Colonic mucosa (tissue), 4 donors: ENCODE measurements around the gene SLC39A8. TPM values are rescaled to one million over a fixed set of nuclear protein-coding genes. Genes with fewer than 3 reads are reported as not detected.
A peak's percentile ranks its signal among the peaks of the same experiment; 100 is the strongest.

Experiments
- DNase-seq: peaks from one replicate; pipeline ENCODE4 v3.0.0-alpha.2; 2020
- H3K27ac ChIP-seq: fragments of 200-600 bp; one replicate; pipeline ENCODE4 v1.8.0; 2021
- H3K27me3 ChIP-seq: fragments of 200-600 bp; one replicate; pipeline ENCODE4 v1.8.0; 2021
- H3K36me3 ChIP-seq: fragments of 200-600 bp; one replicate; pipeline ENCODE4 v1.8.0; 2021
- H3K4me1 ChIP-seq: fragments of 200-600 bp; one replicate; pipeline ENCODE4 v1.8.0; 2021; ENCODE audit warnings: mild to moderate bottlenecking
- H3K4me3 ChIP-seq: fragments of 200-600 bp; one replicate; pipeline ENCODE4 v1.8.0; 2021
- H3K9ac ChIP-seq, 2 donors: one replicate each; pipeline ENCODE4 v1.7.0; 2013; ENCODE audit warnings: control low read depth in 2 of 2, low read depth in 2 of 2, low read length in 2 of 2
- H3K9me3 ChIP-seq: fragments of 200-600 bp; one replicate; pipeline ENCODE4 v1.8.0; 2021
- intact Hi-C: fragments of 100-400 bp; cut with DNase I; formaldehyde crosslinking; loops from one replicate; pipeline ENCODE4 v1.14.1; 2022
- total RNA-seq, 2 donors: library from RNA; stranded (reverse); fragmentation: NEBNext Ultra II Directional in 1 of 2; extraction: Animal tissue kit (Norgen Biotek cat#: 25700) in 1 of 2; gene quantifications; one replicate each; pipeline ENCODE4 v1.2.1, GENCODE V29; 2021
- TF ChIP-seq, protein P1 (sequence below): fragments of 200-600 bp; IDR thresholded peaks from one replicate; pipeline ENCODE4 v1.8.0; 2022; ENCODE audit warnings: antibody characterized with exemption, mild to moderate bottlenecking
- donor health status: healthy.
- donor health status: DM: no; HTN: no; CAD: no.
- donor health status: DM: no; HTN: no; CAD: no.

Gene SLC39A8
- total RNA-seq: 100 to 1,000 TPM in 1 of 2 donors, 10 to 100 TPM in 1; 75.4 to 104 TPM

DNA sequence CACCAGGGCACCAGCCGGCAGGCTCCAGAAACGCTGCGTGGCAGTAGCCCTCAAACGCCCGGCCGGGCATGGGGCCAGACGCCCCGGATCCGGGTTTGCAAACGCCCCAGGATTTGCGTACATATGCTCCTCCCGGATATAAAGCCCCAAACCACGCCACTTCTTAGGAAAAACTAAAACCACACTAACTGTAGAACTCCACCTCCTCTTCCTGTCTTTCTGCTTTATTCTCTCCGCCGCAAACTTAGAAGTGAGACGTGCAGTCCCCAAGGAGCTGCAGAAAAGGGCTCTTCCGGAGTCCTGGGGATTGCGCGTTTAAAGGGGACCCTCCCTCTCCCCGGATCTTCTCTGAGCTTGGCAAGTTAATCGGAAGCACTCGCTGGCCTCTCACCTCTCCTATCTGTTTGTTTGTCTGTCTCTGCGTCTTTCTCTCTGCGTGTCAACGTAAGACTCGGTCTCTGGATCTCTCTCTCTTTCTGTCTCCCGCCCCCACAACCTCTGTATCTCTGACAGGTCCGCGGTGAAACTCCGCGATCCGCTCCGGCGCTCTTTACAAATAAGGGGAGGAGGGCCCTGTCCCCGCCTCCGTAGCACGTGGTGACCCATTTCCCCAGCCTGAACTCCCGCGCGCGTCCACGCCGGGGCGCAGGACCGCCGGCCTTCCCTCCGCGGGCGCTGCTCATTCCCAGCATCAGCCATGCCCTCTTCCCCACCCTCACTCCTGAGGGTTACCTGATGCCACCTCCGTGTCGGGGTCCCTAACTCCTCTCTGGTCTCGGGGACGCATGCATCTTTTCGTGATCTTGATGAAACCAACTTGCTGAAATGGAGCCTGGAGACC is at the start of gene SLC39A8:
Gene SLC39A8, minus strand, starts transcription at position 529 of the 841 bp plus-strand sequence. CDS start 820 bp downstream, outside the sequence.
- H3K4me3 ChIP-seq: peak within 1 kb of the TSS; percentile 64
- intact Hi-C loops: loop anchor here (5.0 kb wide), 1 partner anchor 87 kb away; no protein-coding TSS in a partner anchor
- peak within 1 kb of the TSS; percentile 77 for H3K27ac ChIP-seq
- peak; percentile 95 for DNase-seq
- H3K9me3 ChIP-seq: no peaks in the 10 kb centered on the region
- H3K4me1 ChIP-seq: peaks cover 4% of the 10 kb centered on the region
- TF ChIP-seq, protein P1, sequence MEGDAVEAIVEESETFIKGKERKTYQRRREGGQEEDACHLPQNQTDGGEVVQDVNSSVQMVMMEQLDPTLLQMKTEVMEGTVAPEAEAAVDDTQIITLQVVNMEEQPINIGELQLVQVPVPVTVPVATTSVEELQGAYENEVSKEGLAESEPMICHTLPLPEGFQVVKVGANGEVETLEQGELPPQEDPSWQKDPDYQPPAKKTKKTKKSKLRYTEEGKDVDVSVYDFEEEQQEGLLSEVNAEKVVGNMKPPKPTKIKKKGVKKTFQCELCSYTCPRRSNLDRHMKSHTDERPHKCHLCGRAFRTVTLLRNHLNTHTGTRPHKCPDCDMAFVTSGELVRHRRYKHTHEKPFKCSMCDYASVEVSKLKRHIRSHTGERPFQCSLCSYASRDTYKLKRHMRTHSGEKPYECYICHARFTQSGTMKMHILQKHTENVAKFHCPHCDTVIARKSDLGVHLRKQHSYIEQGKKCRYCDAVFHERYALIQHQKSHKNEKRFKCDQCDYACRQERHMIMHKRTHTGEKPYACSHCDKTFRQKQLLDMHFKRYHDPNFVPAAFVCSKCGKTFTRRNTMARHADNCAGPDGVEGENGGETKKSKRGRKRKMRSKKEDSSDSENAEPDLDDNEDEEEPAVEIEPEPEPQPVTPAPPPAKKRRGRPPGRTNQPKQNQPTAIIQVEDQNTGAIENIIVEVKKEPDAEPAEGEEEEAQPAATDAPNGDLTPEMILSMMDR: peak; percentile 84
- H3K27me3 ChIP-seq: no peaks in the 10 kb centered on the region
- H3K36me3 ChIP-seq: no peaks in the 10 kb centered on the region
- peak within 1 kb of the TSS; percentile 71 to 93 for H3K9ac ChIP-seq

DNA sequence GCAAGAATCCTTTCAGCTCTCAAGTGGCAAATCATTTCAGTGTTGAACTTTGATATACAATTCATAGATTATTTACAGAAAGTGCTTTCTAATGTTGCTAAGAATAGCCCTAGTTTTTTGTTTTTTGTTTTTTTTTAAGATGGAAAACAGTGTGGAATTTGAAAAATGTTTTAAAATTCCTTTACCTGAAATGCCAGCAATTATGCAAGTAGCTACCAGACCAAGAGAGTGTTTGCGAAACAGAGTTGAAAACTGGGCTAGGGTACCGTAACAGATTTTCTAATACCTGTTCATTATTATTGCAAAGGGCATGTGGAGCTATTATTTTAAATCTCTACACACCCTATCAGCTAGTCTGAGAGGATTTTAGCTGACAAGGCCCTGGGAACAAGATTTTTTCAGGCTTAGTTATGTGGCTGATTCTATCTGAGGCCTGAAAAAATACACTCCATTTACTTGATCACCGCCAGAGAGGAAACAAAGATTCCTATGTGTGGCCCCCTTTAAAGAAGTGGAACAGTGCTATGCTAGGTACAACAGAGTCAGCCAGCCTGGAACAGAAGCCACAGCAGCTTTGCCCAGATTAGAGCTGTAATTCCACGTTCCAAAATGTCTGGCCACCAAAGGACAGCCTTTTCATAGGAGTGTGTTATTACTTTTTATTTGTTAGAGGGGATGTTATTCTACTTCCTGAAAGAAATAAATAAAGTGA is 46.9 kb upstream of the SLC39A8 start:
- Histone ChIP-seq H3K4me3 (no peak overlapping the region), H3K9ac (no peak overlapping the region), H3K36me3 (no peaks in the 10 kb centered on the region), H3K27me3 (no peaks in the 10 kb centered on the region), H3K27ac (no peak overlapping the region), H3K4me1 (no peaks in the 10 kb centered on the region), H3K9me3 (no peaks in the 10 kb centered on the region)
- intact Hi-C loops: no loop called here
- DNase-seq: no peak
- TF ChIP-seq, protein P1: no peak

DNA sequence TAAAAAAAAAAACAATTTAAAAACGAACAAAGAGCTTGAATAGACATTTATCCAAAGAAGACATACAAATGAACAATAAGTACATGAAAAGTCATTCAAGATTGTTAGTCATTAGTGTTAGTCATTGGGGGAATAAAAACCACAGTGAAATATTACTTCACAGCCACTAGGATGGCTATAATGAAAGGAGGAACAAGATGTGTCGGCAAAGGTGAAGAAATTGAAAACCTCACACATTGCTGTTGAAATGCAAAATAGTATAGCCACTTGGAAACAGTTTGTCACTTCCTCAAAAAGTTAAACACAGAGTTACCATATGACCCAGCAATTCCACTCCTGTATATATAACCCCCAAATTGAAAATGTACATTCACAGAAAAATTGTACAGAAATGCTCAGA is 45.2 kb upstream of the SLC39A8 start:
- no peaks in the 10 kb centered on the region for H3K9me3 ChIP-seq
- intact Hi-C loops: no loop called here
- H3K27ac ChIP-seq: no peak overlapping the region
- DNase-seq: no peak
- no peak overlapping the region for H3K9ac ChIP-seq
- no peaks in the 10 kb centered on the region for H3K36me3 ChIP-seq
- H3K27me3 ChIP-seq: no peaks in the 10 kb centered on the region
- H3K4me1 ChIP-seq: no peaks in the 10 kb centered on the region
- TF ChIP-seq, protein P1: no peak
- H3K4me3 ChIP-seq: no peak overlapping the region

DNA sequence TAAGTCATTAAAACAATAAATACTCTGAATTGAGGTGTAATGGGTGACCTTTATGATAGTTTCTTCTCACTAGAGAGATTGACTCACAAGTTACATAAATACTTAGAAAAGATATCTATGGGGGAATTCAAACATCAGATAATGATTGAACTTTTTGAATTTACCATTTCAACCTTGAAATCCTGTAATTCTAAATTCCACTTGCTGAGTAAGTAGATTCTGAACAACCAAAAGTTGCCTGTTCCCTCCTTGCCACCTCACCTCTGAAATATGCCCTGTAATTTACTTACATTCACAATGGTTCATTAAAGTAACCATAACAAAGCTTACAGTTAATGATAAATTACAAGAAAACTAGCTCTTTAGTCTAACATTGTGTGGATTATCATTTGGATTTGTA is 43.3 kb upstream of the SLC39A8 start:
- H3K27me3 ChIP-seq: no peaks in the 10 kb centered on the region
- intact Hi-C loops: no loop called here
- TF ChIP-seq, protein P1: no peak
- no peak overlapping the region for H3K27ac ChIP-seq
- no peak overlapping the region for H3K9ac ChIP-seq
- H3K36me3 ChIP-seq: no peaks in the 10 kb centered on the region
- no peak for DNase-seq
- H3K9me3 ChIP-seq: no peaks in the 10 kb centered on the region
- no peaks in the 10 kb centered on the region for H3K4me1 ChIP-seq
- H3K4me3 ChIP-seq: no peak overlapping the region

DNA sequence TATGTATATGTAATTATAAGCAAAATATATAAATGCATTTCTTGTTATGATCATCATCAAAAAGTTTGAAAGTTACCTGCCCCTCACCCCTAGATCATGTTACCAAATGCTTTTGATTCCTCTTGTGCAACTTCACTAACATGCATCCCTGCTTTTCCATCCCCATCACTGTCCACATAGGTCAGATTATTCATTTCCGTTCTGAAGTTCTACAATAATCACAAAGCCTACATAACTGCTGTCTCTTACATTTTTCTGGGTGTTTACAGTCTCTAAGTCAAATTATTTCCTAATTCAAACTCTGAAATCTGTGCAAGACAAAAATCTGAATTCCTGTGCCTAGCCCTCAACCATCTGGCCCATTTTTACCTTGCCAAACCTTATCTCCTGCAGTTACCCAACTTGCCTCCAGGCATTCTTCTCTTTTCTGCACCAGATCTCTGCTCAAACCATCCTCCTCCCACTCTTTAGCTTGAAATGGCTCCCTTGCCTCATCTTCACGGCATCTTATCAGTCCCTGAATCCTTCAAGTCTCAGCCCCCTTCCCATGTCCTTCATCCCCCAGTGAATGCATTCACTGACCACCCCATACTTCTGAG is 42.4 kb upstream of the SLC39A8 start:
- no peaks in the 10 kb centered on the region for H3K27me3 ChIP-seq
- H3K4me1 ChIP-seq: no peaks in the 10 kb centered on the region
- no peak for DNase-seq
- no peaks in the 10 kb centered on the region for H3K36me3 ChIP-seq
- H3K27ac ChIP-seq: no peak overlapping the region
- intact Hi-C loops: no loop called here
- no peak overlapping the region for H3K9ac ChIP-seq
- TF ChIP-seq, protein P1: no peak
- H3K4me3 ChIP-seq: no peak overlapping the region
- H3K9me3 ChIP-seq: no peaks in the 10 kb centered on the region
